HEK293T (cell line): ENCODE results near the gene CNIH3.

ENCODE experiments used
- CTCF ChIA-PET: fragments of 350-600 bp; formaldehyde crosslinking; extraction: SDS; loops from one replicate; lab custom pipeline; 2021; ENCODE audit warnings: antibody characterized with exemption, inconsistent platforms; lab: Yijun Ruan, JAX
- POLR2A ChIA-PET: fragments of 350-600 bp; formaldehyde crosslinking; extraction: SDS; loops from one replicate; lab custom pipeline; 2020; ENCODE audit warnings: antibody characterized with exemption, inconsistent platforms; lab: Yijun Ruan, JAX
- DNase-seq: peaks from one replicate; pipeline ENCODE4 v3.0.0; 2012; ENCODE audit warnings: mixed read lengths; ENCODE audit errors: extremely low spot score
- ARNT ChIP-seq: fragments of 450-650 bp; IDR thresholded peaks from 2 replicates; pipeline ENCODE4 v1.6.1; 2017; ENCODE audit warnings: mild to moderate bottlenecking
- BHLHE40 ChIP-seq: fragments of 450-650 bp; IDR thresholded peaks from 2 replicates; pipeline ENCODE4 v1.6.1; 2016; ENCODE audit warnings: mild to moderate bottlenecking, moderate library complexity, borderline replicate concordance
- CTBP1 ChIP-seq: fragments of 450-650 bp; IDR thresholded peaks from 2 replicates; pipeline ENCODE4 v1.6.1; 2016; ENCODE audit warnings: borderline replicate concordance
- ELF4 ChIP-seq: fragments of 450-650 bp; IDR thresholded peaks from 2 replicates; pipeline ENCODE4 v1.6.1; 2017; ENCODE audit warnings: antibody characterized with exemption
- FOXA1 ChIP-seq: fragments of 450-650 bp; IDR thresholded peaks from 2 replicates; pipeline ENCODE4 v1.6.1; 2016; ENCODE audit warnings: mild to moderate bottlenecking
- FOXK2 ChIP-seq: fragments of 450-650 bp; IDR thresholded peaks from 2 replicates; pipeline ENCODE4 v1.6.1; 2016; ENCODE audit warnings: mild to moderate bottlenecking
- FOXM1 ChIP-seq: fragments of 450-650 bp; IDR thresholded peaks from 2 replicates; pipeline ENCODE4 v1.6.1; 2017; ENCODE audit warnings: mild to moderate bottlenecking, borderline replicate concordance
- HDGF ChIP-seq: fragments of 450-650 bp; IDR thresholded peaks from 2 replicates; pipeline ENCODE4 v1.6.1; 2017; ENCODE audit warnings: antibody characterized with exemption, borderline replicate concordance
- L3MBTL2 ChIP-seq: fragments of 450-650 bp; conservative IDR thresholded peaks from 2 replicates; pipeline ENCODE4 v1.6.1; 2016; ENCODE audit warnings: mild to moderate bottlenecking
- LEF1 ChIP-seq: fragments of 450-650 bp; IDR thresholded peaks from 2 replicates; pipeline ENCODE4 v1.6.1; 2017; ENCODE audit warnings: mild to moderate bottlenecking, borderline replicate concordance
- NFRKB ChIP-seq: fragments of 450-650 bp; IDR thresholded peaks from 2 replicates; pipeline ENCODE4 v1.6.1; 2016; ENCODE audit warnings: mild to moderate bottlenecking, moderate library complexity
- SP1 ChIP-seq: fragments of 450-650 bp; IDR thresholded peaks from 2 replicates; pipeline ENCODE4 v1.6.1; 2017
- SUZ12 ChIP-seq: fragments of 450-650 bp; IDR thresholded peaks from 2 replicates; pipeline ENCODE4 v1.6.1; 2016; ENCODE audit warnings: mild to moderate bottlenecking
- TARDBP ChIP-seq: fragments of 450-650 bp; IDR thresholded peaks from 2 replicates; pipeline ENCODE4 v1.6.1; 2016
- ZNF384 ChIP-seq: fragments of 450-650 bp; IDR thresholded peaks from 2 replicates; pipeline ENCODE4 v1.6.1; 2016
- TF ChIP-seq, protein P1 (sequence below): fragments of 450-650 bp; IDR thresholded peaks from 2 replicates; pipeline ENCODE4 v1.6.1; 2016

CNIH3 gene

DNA sequence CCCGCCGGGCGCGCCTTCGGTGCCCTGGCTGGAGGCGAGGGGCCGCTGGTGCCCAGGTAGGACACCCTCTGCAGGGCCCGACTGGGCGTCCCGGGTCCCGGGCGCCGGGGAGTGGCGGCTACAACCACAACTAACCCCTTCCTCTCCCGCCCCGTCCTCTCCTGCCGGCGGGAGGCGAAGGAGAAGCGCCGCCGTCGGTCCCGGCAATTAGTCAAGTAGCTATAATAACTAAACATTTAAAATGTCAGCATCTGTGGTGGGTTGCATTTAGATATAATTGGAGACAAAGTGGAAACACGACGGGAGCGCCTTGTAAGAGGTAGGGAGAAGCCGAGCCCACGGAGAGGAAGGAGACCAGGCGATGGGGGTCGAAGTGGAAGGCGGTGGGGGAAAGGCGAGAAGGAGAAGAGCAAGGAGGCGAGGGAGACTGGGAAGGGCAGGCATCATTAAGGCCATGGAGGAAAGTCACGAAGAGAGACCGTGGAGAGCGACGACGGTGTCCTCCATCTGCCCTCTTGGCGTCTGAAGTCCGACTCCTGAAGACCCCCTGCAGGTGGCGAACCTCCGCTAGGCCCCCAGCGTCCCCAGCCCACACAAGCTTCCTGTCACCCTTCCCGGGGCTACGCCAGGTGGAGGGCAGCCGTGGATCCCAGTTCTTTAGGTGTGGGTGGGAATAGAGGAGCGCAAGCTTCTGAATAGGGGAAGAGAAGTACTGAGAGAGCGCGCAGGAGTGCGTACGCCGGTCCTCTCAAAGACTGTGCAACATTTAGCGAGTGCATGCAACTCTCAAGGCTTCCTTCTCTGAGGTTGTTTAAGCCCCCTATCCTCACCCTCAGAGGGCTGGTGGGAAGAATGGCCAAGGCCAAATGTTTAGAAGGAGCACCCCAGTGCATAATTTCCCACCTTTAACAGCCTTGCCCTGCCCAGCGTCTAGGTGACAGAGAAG, 1.6 kb downstream of the CNIH3 start:
- no peak for DNase-seq
- CTCF ChIA-PET = interaction anchor here (0.6 to 1.6 kb wide), 3 partner anchors 10 to 305 kb away, joined by 3 to 6 read pairs (median 3); no protein-coding TSS in a partner anchor
- TF ChIP-seq ZNF384 = no peak
- no peak for TF ChIP-seq NFRKB
- TF ChIP-seq FOXK2 = no peak
- no peak for TF ChIP-seq SP1
- TF ChIP-seq FOXM1 = no peak
- TF ChIP-seq TARDBP = no peak
- TF ChIP-seq ELF4 = no peak
- TF ChIP-seq ARNT = no peak
- no peak for TF ChIP-seq FOXA1
- TF ChIP-seq LEF1 = no peak
- no peak for TF ChIP-seq CTBP1
- no peak for TF ChIP-seq BHLHE40
- TF ChIP-seq, protein P1, sequence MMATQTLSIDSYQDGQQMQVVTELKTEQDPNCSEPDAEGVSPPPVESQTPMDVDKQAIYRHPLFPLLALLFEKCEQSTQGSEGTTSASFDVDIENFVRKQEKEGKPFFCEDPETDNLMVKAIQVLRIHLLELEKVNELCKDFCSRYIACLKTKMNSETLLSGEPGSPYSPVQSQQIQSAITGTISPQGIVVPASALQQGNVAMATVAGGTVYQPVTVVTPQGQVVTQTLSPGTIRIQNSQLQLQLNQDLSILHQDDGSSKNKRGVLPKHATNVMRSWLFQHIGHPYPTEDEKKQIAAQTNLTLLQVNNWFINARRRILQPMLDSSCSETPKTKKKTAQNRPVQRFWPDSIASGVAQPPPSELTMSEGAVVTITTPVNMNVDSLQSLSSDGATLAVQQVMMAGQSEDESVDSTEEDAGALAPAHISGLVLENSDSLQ = no peak
- TF ChIP-seq L3MBTL2 = no peak
- TF ChIP-seq SUZ12 = no peak
- TF ChIP-seq HDGF = no peak
- POLR2A ChIA-PET = interaction anchor here (0.7 to 1.1 kb wide), 2 partner anchors 13 to 25 kb away, joined by 3 read pairs; no protein-coding TSS in a partner anchor

DNA sequence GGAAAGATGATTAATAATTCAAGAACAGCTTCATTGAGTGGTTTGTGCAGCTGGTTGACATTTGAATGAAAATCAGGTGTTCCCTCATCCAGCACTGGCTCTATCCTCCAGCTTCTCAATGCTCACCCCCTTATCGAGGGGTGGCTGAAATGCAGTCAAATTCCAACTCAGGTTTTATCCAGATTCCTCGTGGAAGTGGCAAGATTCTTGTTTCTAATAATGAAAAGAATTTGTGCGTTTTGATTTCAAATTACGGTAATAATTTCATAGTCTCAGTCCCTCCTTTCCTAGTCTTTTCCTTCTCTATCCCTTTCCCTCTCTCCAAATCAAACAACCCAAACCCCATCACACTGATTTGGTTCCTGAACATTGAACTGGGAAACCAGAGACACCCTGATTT, 3.1 kb downstream of the CNIH3 start:
- DNase-seq = no peak
- CTCF ChIA-PET = interaction anchor here (1.6 kb wide), 1 partner anchor 232 kb away, joined by 6 read pairs; no protein-coding TSS in a partner anchor
- no peak for TF ChIP-seq NFRKB
- no peak for TF ChIP-seq L3MBTL2
- no peak for TF ChIP-seq SP1
- no peak for TF ChIP-seq BHLHE40
- no peak for TF ChIP-seq FOXM1
- TF ChIP-seq HDGF = no peak
- no peak for TF ChIP-seq ZNF384
- TF ChIP-seq ARNT = no peak
- no peak for TF ChIP-seq LEF1
- no peak for TF ChIP-seq CTBP1
- TF ChIP-seq FOXK2 = no peak
- TF ChIP-seq FOXA1 = no peak
- TF ChIP-seq, protein P1 = no peak
- no peak for TF ChIP-seq SUZ12
- no peak for TF ChIP-seq TARDBP
- no peak for TF ChIP-seq ELF4
- POLR2A ChIA-PET = no interaction called here

DNA sequence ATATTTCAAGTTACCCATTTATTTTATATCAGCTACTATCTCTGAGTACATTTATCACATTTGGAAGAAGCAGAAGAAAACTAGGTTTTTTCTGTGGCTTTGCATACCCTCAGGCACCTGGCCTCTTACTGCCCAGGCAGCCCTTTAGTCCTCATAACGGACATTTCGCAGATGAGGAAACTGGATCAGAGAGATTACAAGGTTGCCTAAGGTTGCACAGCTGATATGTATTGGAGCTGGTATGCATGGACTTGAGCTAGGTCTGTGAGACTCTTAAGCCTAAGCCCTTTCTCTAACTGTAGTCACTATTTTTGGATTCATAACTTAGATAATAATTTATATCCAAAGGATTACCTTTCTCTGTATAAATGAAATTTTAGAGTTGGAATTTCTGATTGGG, 4.0 kb downstream of the CNIH3 start:
- ChIA-PET CTCF (no interaction called here), POLR2A (no interaction called here)

DNA sequence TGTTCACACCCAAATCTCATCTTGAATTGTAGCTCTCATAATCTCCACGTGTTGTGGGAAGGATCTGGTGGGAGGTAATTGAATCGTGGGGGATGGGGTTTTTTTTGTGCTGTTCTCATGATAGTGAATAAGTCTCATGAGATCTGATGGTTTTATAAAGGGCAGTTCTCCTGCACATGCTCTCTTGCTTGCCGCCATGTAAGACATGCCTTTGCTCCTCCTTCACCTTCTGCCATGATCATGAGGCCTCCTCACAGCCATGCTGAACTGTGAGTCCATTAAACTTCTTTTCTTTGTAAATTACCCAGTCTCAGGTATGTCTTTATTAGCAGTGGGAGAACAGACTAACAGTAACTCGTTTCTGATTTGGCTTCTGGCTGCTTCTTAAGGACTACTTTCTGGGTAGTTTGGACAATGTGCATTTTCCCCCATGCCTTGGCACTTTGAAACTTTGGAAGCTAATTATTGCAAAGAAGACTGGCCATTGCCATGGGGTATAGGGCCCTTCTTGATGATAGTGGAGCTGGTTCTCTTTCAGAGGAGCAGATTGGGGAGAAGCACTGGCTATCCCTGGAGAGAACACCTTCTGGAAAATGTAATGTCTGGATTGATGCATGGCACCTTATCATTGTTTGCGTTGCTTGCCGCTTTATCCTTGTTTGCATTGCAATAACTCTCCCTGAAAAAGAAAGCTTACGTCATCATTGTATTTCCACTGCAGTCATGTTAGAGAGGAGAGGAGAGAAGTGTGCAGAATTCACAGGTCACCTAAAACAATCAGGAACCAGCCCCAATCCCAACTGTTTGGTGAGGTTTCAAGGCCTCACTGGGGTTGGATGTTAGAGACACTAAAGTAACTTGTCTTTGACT, 5.9 kb downstream of the CNIH3 start:
- DNase-seq = no peak
- ChIA-PET CTCF (interaction anchor here (1.4 kb wide), 1 partner anchor 301 kb away, joined by 4 read pairs; no protein-coding TSS in a partner anchor), POLR2A (no interaction called here)
- TF ChIP-seq FOXA1 (no peak; the same call in 1 of the 2 replicates), TARDBP (no peak), ELF4 (no peak), L3MBTL2 (no peak), NFRKB (no peak), ZNF384 (no peak), ARNT (no peak), SUZ12 (no peak), CTBP1 (no peak), LEF1 (no peak), BHLHE40 (no peak), FOXK2 (no peak), FOXM1 (no peak), HDGF (no peak)
- TF ChIP-seq, protein P1 = no peak

More for the DNA sequence above, 4.0 kb downstream of the CNIH3 start:
- TF ChIP-seq NFRKB (no peak), HDGF (no peak), ARNT (no peak), FOXM1 (no peak), FOXK2 (no peak), LEF1 (no peak), SUZ12 (no peak), L3MBTL2 (no peak), SP1 (no peak)
- TF ChIP-seq, protein P1 = no peak
- DNase-seq = no peak
